Stimulated activated naive CD8-positive, alpha-beta T cell treated with anti-CD3 and anti-CD28 coated beads, Interleukin-15, amount 100 ng/mL, for 72 hours (primary cell): ENCODE results near the gene CCDC91.
"Not testable (repeated sequence)": the region's sequence is repeated elsewhere in the genome, so short reads cannot be mapped to it uniquely, and the experiment has no call there.

Source experiments
- ATAC-seq: fragments of 150-1000 bp; cut with Tn5 transposase; 2 replicates; pipeline ENCODE4 v1.10.0; 2021; ENCODE audit warnings: mild to moderate bottlenecking, moderate library complexity
- DNase-seq, 2 donors: peaks; one replicate each; pipeline ENCODE4 v3.0.0; 2021 to 2022
- H3K27ac Mint-ChIP-seq, 2 donors: one replicate each; pipeline ENCODE4 v1.8.0; 2022; ENCODE audit warnings: mild to moderate bottlenecking in 2 of 2, mixed read lengths in 2 of 2, moderate library complexity in 2 of 2
- H3K27me3 Mint-ChIP-seq: one replicate; pipeline ENCODE4 v1.8.0; 2022; ENCODE audit warnings: mixed read lengths
- H3K4me1 Mint-ChIP-seq: one replicate; pipeline ENCODE4 v1.8.0; 2022; ENCODE audit warnings: mild to moderate bottlenecking, mixed read lengths
- H3K4me3 Mint-ChIP-seq, 2 donors: one replicate each; pipeline ENCODE4 v1.8.0; 2022; ENCODE audit warnings: mild to moderate bottlenecking in 2 of 2, mixed read lengths in 2 of 2, moderate library complexity in 1 of 2
- H3K9me3 Mint-ChIP-seq, 2 donors: one replicate each; pipeline ENCODE4 v1.8.0; 2022; ENCODE audit warnings: mixed read lengths in 2 of 2

CCDC91 gene

DNA sequence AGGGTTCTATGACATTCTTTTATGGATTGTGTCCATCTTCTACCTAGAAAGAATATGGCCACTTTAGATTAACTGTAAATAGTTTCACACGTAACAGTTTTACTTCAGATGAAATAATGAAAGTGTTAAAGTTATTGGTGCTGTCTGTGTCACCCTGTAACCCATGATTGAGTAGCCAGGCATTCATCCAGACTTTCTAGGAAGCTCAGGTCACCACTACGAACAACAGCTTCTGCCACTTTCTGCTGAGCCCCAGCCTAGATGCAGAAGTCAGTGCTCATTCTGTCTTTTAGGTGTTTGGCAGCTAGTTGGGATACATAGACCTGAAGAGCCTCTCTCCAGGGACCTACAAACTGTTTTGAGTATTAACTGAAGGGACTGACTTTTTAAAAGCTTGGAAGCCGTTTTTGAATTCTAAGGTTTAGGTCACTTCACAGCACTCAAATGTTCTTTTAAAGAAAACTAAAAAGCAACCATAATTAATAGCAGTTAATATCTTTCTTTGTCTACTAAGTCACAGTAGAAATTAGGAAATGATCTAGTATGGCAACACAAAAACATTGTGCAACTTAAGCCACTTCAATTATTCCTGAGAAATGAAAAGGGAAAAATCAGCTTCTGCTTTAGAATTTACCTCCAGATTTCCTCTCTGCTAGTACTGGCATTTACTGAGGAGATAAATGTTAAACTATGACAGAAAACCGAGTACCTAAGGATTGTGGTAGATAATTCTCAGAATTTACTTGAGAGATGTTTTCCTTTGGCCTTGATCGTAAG is 266.9 kb downstream of the CCDC91 start:
- H3K4me1 Mint-ChIP-seq: no peaks in the 10 kb centered on the region
- no peaks in the 10 kb centered on the region for H3K27me3 Mint-ChIP-seq
- H3K4me3 Mint-ChIP-seq: no peak overlapping the region
- no peak for DNase-seq
- no peak for ATAC-seq
- H3K9me3 Mint-ChIP-seq: no peaks in the 10 kb centered on the region
- no peak overlapping the region for H3K27ac Mint-ChIP-seq

DNA sequence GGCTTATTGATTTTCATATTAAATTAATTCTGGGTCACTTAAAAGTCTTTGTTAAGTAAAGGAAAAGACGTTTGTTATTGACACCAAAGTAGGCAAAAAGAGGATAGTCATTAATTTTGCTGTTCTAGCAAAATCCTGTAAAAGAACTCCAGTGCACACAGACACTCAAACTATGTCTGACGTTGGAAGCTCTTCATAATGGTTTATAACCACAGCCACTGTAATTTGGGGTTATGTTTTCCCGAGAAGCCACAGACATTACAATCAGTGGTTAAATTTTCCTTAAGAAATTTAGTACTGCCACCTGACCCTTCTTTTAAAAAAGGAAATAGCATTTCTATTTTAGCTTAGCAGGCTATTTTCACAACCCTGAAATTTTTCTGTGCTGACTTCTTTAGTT is 267.5 kb downstream of the CCDC91 start:
- no peak for DNase-seq
- no peak overlapping the region for H3K27ac Mint-ChIP-seq
- H3K4me1 Mint-ChIP-seq: no peaks in the 10 kb centered on the region
- H3K27me3 Mint-ChIP-seq: no peaks in the 10 kb centered on the region
- H3K9me3 Mint-ChIP-seq: peaks cover 0 to 2% of the 10 kb centered on the region in 2 donors
- H3K4me3 Mint-ChIP-seq: no peak overlapping the region
- ATAC-seq: no peak

DNA sequence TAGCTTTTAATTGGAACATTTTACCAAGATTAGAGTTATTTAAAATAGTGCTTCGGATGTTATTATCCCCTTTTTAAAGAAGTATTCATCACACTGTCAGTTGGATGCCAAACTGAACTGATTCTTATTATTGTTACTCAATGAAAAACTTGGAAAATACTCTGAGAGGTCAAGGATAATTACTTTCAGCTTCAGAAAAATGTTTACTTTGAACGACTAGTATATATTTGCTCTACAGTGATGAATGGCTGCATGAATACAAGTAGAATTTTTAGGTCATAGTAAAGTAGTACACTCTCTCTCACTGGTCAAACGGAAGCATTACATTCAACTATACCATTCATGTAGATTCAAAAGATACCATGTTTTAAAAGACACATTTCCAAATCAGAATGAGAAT is 269.2 kb downstream of the CCDC91 start:
- no peak overlapping the region for H3K4me3 Mint-ChIP-seq
- ATAC-seq: no peak
- no peaks in the 10 kb centered on the region for H3K27me3 Mint-ChIP-seq
- H3K4me1 Mint-ChIP-seq: no peaks in the 10 kb centered on the region
- peaks cover 0 to 10% of the 10 kb centered on the region in 2 donors for H3K9me3 Mint-ChIP-seq
- no peak overlapping the region for H3K27ac Mint-ChIP-seq
- no peak for DNase-seq

DNA sequence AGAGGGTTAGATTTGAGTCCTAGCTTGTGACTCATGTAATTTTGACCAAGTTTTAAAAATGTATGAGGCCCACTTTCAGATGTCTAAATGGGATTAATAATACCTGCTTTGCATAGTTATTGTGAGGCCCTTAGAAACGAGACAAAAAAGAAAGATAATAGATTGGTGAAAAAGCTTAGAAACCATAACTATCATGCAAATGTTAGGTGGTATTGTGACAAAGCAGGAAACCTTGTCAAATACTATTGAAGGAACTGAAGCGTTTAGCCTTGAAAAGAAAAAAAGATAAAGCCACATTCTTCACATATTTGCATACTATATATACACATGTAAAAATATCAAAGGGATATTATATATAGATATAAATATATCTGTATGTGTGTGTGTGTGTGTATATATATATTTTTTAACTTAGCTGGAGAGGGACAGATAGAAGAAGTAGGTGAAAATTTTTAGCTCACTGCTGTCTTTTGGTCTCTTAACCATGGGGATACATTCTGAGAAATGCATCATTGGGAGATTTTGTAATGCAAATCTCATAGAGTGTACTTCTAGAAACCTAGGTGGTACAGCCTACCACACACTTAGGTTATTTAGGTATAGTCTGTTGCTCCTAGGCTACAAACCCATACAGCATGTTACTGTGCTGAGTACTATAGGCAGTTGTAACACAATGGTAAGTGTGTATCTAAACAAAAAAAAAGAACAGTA is 270.3 kb downstream of the CCDC91 start:
- H3K27ac Mint-ChIP-seq: no peak overlapping the region
- H3K27me3 Mint-ChIP-seq: no peaks in the 10 kb centered on the region
- DNase-seq: no peak
- peaks cover 1 to 14% of the 10 kb centered on the region in 2 donors for H3K9me3 Mint-ChIP-seq
- no peak for ATAC-seq
- no peaks in the 10 kb centered on the region for H3K4me1 Mint-ChIP-seq
- H3K4me3 Mint-ChIP-seq: no peak overlapping the region

DNA sequence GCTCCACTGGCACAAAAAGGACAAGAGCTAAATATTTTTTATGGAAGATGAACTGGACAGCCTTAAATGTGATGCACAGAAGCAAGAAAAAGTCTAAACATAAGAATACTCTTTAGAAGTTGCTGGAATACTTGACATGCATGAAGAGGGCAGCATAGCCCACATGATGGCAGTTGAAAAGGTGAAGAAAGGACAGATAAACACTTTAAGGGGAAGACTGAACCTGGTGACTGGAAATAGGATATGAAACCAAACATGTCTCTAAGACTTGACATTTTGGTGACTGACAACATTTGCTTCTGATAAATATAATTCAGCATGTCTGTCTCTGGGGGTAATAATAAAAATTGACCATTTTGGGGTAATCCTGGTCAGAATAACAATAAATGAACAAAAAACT is 273.1 kb downstream of the CCDC91 start:
- peaks cover 11 to 33% of the 10 kb centered on the region in 2 donors for H3K9me3 Mint-ChIP-seq
- H3K4me1 Mint-ChIP-seq: no peaks in the 10 kb centered on the region
- H3K4me3 Mint-ChIP-seq: no peak overlapping the region
- DNase-seq: no peak
- H3K27me3 Mint-ChIP-seq: no peaks in the 10 kb centered on the region
- ATAC-seq: no peak
- H3K27ac Mint-ChIP-seq: no peak overlapping the region

DNA sequence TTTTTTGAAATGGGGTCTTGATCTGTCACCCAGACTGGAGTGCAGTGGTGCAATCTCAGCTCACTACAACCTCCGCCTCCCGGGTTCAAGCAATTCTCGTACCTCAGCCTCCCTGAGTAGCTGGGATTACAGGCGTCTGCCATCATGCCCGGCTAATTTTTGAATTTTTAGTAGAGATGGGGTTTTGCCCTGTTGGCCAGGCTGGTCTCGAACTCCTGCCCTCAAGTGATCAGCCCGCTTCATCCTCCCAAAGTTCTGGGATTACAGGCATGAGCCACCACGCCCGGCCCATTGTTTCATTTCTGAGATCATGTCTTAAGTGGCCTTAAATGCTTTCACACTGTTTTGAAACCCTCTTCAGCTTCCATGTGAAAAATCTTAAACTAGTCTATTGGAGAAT is 281.5 kb downstream of the CCDC91 start:
- not testable (repeated sequence) for H3K27me3 Mint-ChIP-seq, DNase-seq, H3K27ac Mint-ChIP-seq, ATAC-seq, H3K4me1 Mint-ChIP-seq, H3K4me3 Mint-ChIP-seq
- peaks cover 12 to 26% of the 10 kb centered on the region in 2 donors for H3K9me3 Mint-ChIP-seq

DNA sequence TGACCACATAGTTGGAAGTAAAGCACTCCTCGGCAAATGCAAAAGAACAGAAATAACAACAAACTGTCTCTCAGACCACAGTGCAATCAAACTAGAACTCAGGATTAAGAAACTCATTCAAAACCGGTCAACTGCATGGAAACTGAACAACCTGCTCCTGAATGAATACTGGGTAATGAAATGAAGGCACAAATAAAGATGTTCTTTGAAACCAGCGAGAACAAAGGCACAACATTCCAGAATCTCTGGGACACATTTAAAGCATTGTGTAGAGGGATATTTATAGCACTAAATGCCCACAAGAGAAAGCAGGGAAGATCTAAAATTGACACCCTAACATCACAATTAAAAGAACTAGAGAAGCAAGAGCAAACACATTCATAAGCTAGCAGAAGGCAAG is 285.9 kb downstream of the CCDC91 start:
- not testable (repeated sequence) for H3K9me3 Mint-ChIP-seq, H3K27ac Mint-ChIP-seq, H3K4me3 Mint-ChIP-seq, H3K27me3 Mint-ChIP-seq, H3K4me1 Mint-ChIP-seq, ATAC-seq, DNase-seq

DNA sequence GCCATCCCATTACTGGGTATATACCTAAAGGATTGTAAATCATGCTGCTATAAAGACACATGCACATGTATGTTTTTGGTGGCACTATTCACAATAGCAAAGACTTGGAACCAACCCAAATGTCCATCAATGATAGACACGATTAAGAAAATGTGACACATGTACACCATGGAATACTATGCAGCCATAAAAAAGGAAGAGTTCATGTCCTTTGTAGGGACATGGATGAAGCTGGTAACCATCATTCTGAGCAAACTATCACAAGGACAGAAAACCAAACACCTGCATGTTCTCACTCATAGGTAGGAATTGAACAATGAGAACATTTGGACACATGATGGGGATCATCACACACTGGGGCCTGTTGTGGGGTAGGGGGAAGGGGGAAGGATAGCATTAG is 288.8 kb downstream of the CCDC91 start:
- H3K27ac Mint-ChIP-seq, ATAC-seq, H3K4me3 Mint-ChIP-seq, H3K9me3 Mint-ChIP-seq, H3K4me1 Mint-ChIP-seq, H3K27me3 Mint-ChIP-seq, DNase-seq: not testable (repeated sequence)

DNA sequence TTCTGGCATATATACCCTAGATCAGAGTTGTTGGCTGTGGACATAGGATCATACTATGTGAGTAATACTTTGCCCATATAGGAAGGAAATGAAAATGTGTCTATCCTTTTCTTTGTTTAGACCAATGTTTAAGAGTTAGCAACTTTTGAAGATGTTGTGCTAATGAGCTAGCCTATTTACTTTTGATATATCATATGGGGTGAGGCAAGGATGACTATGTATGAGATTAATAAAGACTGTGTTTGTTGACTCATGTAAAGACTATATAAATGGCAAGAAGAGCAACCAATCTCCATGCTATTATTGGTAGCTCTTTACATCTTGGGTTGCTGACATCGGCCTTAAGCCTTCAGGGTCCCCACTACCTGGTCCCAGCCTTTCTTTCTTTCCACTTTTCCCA is 289.4 kb downstream of the CCDC91 start:
- Mint-ChIP-seq H3K27ac (no peak overlapping the region), H3K9me3 (peaks cover 0 to 7% of the 10 kb centered on the region in 2 donors), H3K4me1 (no peaks in the 10 kb centered on the region), H3K4me3 (no peak overlapping the region), H3K27me3 (no peaks in the 10 kb centered on the region)
- ATAC-seq: no peak
- DNase-seq: no peak

DNA sequence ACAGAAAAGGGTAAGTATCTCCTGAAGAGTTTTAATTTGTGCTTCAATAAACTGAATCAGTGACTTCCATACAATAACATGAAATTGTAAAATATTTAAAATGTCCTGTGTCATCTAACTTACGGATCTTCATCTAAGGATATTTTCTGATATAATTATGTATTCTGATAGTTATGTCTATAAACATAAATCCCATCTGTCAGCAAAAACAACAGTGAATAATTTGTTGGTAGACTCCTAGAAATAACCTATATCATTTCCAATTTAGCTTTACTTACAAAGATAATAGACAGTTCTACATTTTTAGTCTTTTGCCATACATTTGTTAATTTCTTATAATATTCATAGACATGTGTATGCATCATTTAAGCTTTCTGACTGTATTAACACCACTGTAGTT is 293.9 kb downstream of the CCDC91 start:
- ATAC-seq: no peak

DNA sequence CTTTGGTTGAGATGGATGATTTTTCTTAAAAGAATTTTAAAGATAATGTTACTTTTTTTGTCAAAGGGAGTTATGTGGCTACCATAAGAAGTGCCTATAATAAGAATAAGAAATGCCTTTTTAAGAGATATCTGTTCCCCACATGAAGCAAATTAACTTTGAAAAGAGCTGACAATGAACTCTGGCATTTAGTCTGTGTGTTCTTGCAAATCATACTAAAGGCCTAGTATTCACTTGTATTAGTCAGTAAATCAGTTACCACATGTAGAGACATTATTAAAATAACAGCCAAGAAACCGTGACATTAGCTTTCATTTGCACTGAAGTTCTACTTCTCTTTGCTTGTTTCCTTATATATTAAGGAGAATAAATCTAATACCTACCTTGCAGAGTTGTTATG is 296.3 kb downstream of the CCDC91 start:
- H3K4me1 Mint-ChIP-seq: no peaks in the 10 kb centered on the region
- H3K27me3 Mint-ChIP-seq: no peaks in the 10 kb centered on the region
- no peak for DNase-seq
- H3K27ac Mint-ChIP-seq: peak overlapping the region in 1 of 2 donors; percentile 57
- no peaks in the 10 kb centered on the region for H3K9me3 Mint-ChIP-seq
- no peak for ATAC-seq
- no peak overlapping the region for H3K4me3 Mint-ChIP-seq

More for the DNA sequence above, 293.9 kb downstream of the CCDC91 start:
- no peaks in the 10 kb centered on the region for H3K27me3 Mint-ChIP-seq
- H3K9me3 Mint-ChIP-seq: no peaks in the 10 kb centered on the region
- H3K4me1 Mint-ChIP-seq: no peaks in the 10 kb centered on the region
- H3K4me3 Mint-ChIP-seq: no peak overlapping the region
- H3K27ac Mint-ChIP-seq: no peak overlapping the region
- DNase-seq: no peak

DNA sequence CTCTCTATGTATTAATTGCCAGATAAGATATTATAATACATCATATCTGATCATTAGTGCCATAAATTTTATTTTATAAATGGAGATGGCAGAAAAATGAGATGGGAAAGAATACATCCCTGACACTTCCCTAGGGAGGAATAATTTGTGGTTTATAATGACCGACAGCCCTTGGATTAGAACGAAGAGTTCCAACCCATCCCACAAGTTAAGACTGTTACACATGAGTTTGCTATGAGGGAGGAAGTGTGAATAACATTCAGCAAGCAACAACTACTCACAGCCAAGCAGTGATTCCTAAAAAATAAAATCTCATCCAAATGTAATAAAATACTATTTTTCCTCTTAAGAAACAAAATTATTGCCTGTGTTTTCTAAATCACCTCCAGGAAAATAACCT is 299.0 kb downstream of the CCDC91 start:
- DNase-seq (no peak), ATAC-seq (no peak)
- H3K4me1 Mint-ChIP-seq: no peaks in the 10 kb centered on the region
- no peaks in the 10 kb centered on the region for H3K27me3 Mint-ChIP-seq
- H3K9me3 Mint-ChIP-seq: no peaks in the 10 kb centered on the region
- no peak overlapping the region for H3K27ac Mint-ChIP-seq
- H3K4me3 Mint-ChIP-seq: no peak overlapping the region

DNA sequence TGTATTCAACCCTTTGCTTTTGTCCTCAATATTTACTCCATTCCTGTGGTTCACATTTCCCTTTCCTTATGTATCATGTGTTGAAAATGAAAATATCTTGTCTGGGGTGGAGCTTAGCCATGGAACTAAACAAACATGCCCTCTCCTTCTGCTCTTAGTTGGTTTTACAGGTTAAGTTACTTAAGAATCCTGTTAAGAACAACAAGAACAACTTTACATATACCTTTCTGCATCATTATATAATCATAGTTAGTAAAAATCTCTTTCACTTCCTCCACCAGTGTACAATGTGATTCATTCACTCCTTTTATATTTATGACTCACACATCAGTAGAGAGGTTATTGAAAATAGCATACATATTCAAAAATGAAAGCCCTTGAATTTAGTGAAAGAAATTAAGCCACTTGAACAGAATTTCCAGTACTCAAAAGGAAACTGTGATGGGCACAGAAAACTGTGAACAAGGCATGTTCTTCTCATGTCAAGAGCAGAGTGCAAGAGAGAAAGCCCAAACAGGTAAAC is 307.7 kb downstream of the CCDC91 start:
- Mint-ChIP-seq H3K27me3 (no peaks in the 10 kb centered on the region), H3K4me1 (peaks cover 20% of the 10 kb centered on the region), H3K9me3 (peaks cover 0 to 5% of the 10 kb centered on the region in 2 donors), H3K27ac (peak overlapping the region in 1 of 2 donors; percentile 37), H3K4me3 (peak overlapping the region; percentile 36 to 39)
- DNase-seq (peak in 1 of 2 donors; percentile 9), ATAC-seq (peak; percentile 99)

DNA sequence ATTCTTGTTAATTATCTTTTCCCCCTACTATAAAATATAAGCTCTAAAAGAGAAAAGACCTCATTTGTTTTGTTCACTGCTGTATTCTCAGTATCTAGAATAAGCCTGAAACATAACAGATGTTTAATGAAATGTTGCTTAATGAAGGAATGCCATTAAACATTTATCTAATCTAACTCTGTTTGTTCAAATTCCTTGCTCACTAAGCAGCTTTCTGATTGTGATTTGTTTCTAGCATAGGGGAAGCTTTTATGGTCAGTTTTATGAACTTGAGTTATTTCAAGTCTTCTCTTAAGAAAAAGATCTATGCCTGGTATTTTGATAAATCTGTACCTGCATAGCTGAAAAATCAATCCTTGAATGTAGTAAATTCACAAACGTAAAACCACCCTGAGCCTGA is 308.6 kb downstream of the CCDC91 start:
- Mint-ChIP-seq H3K4me3 (no peak overlapping the region), H3K27ac (no peak overlapping the region), H3K4me1 (peaks cover 20% of the 10 kb centered on the region), H3K9me3 (peaks cover 0 to 5% of the 10 kb centered on the region in 2 donors), H3K27me3 (no peaks in the 10 kb centered on the region)
- no peak for DNase-seq
- no peak for ATAC-seq

DNA sequence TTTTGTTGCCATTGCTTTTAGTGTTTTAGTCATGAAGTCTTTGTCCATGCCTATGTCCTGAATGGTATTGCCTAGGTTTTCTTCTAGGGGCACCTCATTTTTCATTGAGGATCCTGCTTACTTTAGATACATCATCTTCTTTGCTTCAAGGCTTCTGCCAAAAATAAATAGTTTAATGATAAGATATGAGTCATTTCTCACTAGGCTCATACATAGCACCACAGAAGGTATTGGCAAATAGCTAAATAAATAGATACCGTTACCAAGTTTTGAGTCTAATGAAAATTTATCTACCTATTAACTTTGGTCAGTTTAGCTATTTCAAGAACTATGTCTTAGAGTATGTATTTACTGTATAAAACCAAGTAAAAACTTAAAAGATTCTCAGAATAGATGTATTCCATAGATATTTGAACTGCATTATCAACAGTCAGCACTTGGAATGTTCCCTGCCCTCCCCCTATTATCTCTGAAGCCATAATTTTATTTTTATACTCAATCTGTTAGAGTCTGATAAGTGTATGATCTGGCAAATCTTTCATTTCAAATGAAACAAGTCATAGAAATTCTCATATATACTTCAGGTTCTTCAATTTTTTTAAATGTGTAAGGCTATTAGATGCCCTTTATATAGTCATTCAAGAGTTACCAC is 310.2 kb downstream of the CCDC91 start:
- H3K4me3 Mint-ChIP-seq: no peak overlapping the region

DNA sequence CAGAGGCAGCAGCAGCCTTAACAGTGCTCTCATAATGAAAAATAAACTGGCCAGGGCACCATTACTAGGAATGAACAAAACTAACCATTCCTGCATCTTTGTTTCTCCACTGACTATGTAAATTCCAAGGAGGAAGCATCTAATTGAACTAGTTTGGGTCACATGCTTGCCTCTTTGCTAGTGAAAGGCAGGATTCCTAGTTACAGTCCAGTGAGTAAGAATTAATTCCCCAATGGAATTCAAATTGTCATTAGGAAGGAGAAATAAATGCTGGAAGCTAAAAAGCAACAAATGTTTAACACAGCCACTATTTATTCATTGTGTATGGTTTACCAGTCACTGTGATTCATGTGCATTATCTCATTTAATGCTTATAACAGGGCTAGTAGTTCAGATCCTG is 316.0 kb downstream of the CCDC91 start:
- Mint-ChIP-seq H3K27ac (no peak overlapping the region), H3K4me3 (no peak overlapping the region), H3K27me3 (no peaks in the 10 kb centered on the region), H3K4me1 (no peaks in the 10 kb centered on the region), H3K9me3 (peaks cover 6 to 10% of the 10 kb centered on the region in 2 donors)
- ATAC-seq: no peak
- DNase-seq: no peak

More for the DNA sequence above, 310.2 kb downstream of the CCDC91 start:
- Mint-ChIP-seq H3K27me3 (no peaks in the 10 kb centered on the region), H3K4me1 (peaks cover 20% of the 10 kb centered on the region), H3K9me3 (peaks cover 0 to 5% of the 10 kb centered on the region in 2 donors), H3K27ac (no peak overlapping the region)
- no peak for DNase-seq
- ATAC-seq: no peak
